ENCODE data around the gene COL5A1.

COL5A1 gene

DNA sequence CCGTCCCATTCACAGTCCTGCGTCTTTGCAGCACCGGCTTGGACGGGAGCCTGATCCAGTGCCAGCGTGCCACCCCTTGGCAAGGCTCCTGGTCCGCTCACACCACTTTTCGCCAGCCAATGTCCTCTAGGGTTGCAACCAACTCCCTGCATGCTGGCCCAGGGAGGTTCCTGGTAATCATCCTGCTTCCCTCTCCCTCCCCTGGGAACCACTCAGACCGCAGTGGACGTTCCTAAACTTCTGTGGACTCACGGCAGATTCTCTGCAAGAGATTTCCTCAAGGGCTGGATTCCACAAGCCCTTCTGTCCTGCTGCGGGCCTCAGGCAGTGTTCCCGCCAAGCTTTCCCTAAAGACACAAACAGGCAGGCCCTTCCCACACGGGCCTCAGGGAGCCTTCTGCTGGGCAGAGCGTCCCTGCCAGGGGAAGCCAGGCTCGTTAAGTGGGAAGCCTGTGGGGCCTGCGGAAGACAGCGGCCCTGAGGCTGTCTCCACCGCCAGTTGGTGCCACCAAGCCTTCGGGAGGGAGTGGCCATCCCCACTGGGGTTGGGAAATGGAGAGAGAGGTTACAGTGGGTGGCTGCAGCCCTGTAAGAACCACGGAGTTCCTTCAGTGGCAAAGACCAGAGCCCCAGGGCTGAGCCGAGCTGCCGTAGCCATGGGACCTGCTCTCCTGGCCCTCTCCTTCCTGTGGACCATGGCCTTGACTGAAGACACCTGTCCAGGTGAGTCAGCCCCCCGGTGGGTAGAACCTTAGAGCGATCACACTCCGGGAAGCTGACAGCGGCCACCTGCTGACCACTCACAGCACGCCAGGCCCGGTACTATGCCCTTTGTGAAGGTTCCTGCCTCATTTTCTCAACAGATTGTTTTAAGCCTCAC lies 222.6 kb downstream of the COL5A1 start:
- TF ChIP-seq POLR2AphosphoS5 (IDR thresholded peaks at IDR 0.05; ENCODE audit: low read depth, low read length) = no peak
- TF ChIP-seq TAF1 (IDR thresholded peaks at IDR 0.05; ENCODE audit: borderline replicate concordance, insufficient read depth, low read length) = no peak
- TF ChIP-seq REST (IDR thresholded peaks at IDR 0.05; ENCODE audit: insufficient read depth in 1 of 2, low read depth in 2 of 2, low read length in 2 of 2) = no peak
- no peak for TF ChIP-seq FOXP2 (optimal IDR thresholded peaks at IDR 0.05; ENCODE audit: borderline replicate concordance, extremely low read depth, extremely low read length, insufficient read depth)
- TF ChIP-seq SIN3A (IDR thresholded peaks at IDR 0.05; ENCODE audit: borderline replicate concordance, insufficient read depth, low read length) = no peak

- TF ChIP-seq REST (IDR thresholded peaks at IDR 0.05; ENCODE audit: insufficient read depth in 1 of 2, low read depth in 2 of 2, low read length in 2 of 2) (no peak), SIN3A (IDR thresholded peaks at IDR 0.05; ENCODE audit: borderline replicate concordance, insufficient read depth, low read length) (no peak), POLR2AphosphoS5 (IDR thresholded peaks at IDR 0.05; ENCODE audit: low read depth, low read length) (no peak), FOXP2 (optimal IDR thresholded peaks at IDR 0.05; ENCODE audit: borderline replicate concordance, extremely low read depth, extremely low read length, insufficient read depth) (no peak), TAF1 (IDR thresholded peaks at IDR 0.05; ENCODE audit: borderline replicate concordance, insufficient read depth, low read length) (no peak)
Measured at GRCh38 chr9:134864821-134865190, 223.2 kb downstream of the COL5A1 start.

GRCh38 chr9:134867917-134868750 lies 226.5 kb downstream of the COL5A1 start:
- TF ChIP-seq TAF1 (IDR thresholded peaks at IDR 0.05; ENCODE audit: borderline replicate concordance, insufficient read depth, low read length) (no peak), POLR2AphosphoS5 (IDR thresholded peaks at IDR 0.05; ENCODE audit: low read depth, low read length) (no peak), FOXP2 (optimal IDR thresholded peaks at IDR 0.05; ENCODE audit: borderline replicate concordance, extremely low read depth, extremely low read length, insufficient read depth) (no peak), REST (IDR thresholded peaks at IDR 0.05; ENCODE audit: insufficient read depth in 1 of 2, low read depth in 2 of 2, low read length in 2 of 2) (no peak), SIN3A (IDR thresholded peaks at IDR 0.05; ENCODE audit: borderline replicate concordance, insufficient read depth, low read length) (no peak)

DNA sequence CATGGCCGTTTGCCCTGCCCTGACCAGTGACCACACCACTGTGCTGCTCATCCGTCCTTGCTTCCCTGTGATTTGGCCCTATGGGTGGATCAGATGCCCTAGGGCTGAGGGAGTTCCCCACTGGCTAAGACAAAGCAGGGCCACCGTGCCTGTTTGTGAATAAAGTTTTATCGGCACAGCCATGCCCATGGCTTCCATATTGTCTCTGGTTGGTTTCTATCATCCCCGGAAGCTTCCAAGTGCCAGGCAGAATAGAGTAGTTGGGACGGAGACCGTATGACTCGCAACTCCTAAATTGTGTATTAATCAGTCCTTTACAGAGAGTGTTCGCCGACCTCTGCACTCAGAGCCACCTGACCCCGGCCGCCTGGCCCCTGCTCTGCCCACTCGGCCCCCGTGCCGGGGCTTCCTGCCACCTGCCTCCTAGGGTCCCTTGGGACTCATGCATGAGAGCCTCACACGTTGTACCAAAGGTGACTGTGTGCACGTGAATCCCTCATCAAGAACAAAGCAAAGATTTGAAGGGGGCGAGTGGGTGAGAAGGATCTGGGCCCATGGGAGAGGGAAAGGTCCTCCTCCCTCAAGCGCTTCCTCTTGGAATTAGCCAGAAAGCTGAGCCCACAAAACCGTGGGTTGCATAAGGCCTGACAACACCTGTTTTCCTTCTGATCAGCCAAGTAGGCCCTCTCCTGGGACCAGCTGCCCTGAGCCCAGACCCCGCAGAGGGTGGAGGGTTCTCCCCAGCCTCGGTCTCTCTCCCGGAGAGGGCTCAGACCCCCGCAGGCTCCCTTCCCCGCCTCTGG lies 227.3 kb downstream of the COL5A1 start:
- TF ChIP-seq FOXP2 (optimal IDR thresholded peaks at IDR 0.05; ENCODE audit: borderline replicate concordance, extremely low read depth, extremely low read length, insufficient read depth) = no peak
- no peak for TF ChIP-seq REST (IDR thresholded peaks at IDR 0.05; ENCODE audit: insufficient read depth in 1 of 2, low read depth in 2 of 2, low read length in 2 of 2)
- no peak for TF ChIP-seq POLR2AphosphoS5 (IDR thresholded peaks at IDR 0.05; ENCODE audit: low read depth, low read length)
- no peak for TF ChIP-seq TAF1 (IDR thresholded peaks at IDR 0.05; ENCODE audit: borderline replicate concordance, insufficient read depth, low read length)
- TF ChIP-seq SIN3A (IDR thresholded peaks at IDR 0.05; ENCODE audit: borderline replicate concordance, insufficient read depth, low read length) = no peak

Data from PFSK-1 (cell line).